Type B pancreatic cell (in vitro differentiated cells): ENCODE data around the gene RPH3AL. TPM values are rescaled to one million over a fixed set of nuclear protein-coding genes. Genes with fewer than 3 reads are reported as not detected.
"Not testable (repeated sequence)": the region's sequence is repeated elsewhere in the genome, so short reads cannot be mapped to it uniquely, and the experiment has no call there.

ENCODE experiments used
- DNase-seq: peaks from one replicate; pipeline ENCODE4 v3.0.0; 2021; ENCODE audit warnings: mixed read lengths; ENCODE audit not compliant: unreplicated experiment; ENCODE audit errors: extremely low spot score
- H3K27ac Mint-ChIP-seq: 2 replicates; pipeline ENCODE4 v1.8.0; 2021; ENCODE audit warnings: mild to moderate bottlenecking, mixed read lengths
- H3K27me3 Mint-ChIP-seq: 2 replicates; pipeline ENCODE4 v1.8.0; 2021; ENCODE audit warnings: mixed read lengths
- H3K36me3 Mint-ChIP-seq: 2 replicates; pipeline ENCODE4 v1.8.0; 2021; ENCODE audit warnings: mixed read lengths
- H3K4me1 Mint-ChIP-seq: one replicate; pipeline ENCODE4 v1.8.0; 2021; ENCODE audit warnings: mixed read lengths; ENCODE audit not compliant: unreplicated experiment
- H3K4me3 Mint-ChIP-seq: 2 replicates; pipeline ENCODE4 v1.8.0; 2021; ENCODE audit warnings: mild to moderate bottlenecking, mixed read lengths
- H3K9me3 Mint-ChIP-seq: 2 replicates; pipeline ENCODE4 v1.8.0; 2021; ENCODE audit warnings: mixed read lengths
- CTCF ChIP-seq: fragments of 200-600 bp; sonication (generic); conservative IDR thresholded peaks from 2 replicates; pipeline ENCODE4 v1.5.0; 2021; ENCODE audit warnings: antibody characterized with exemption, mild to moderate bottlenecking
- total RNA-seq: library from RNA; stranded (reverse); gene quantifications from 2 replicates; pipeline ENCODE4 v1.2.1, GENCODE V29; 2021; ENCODE audit warnings: low replicate concordance

The RPH3AL gene
- total RNA-seq, 1 donor from 2014 or later: 13.5 TPM

DNA sequence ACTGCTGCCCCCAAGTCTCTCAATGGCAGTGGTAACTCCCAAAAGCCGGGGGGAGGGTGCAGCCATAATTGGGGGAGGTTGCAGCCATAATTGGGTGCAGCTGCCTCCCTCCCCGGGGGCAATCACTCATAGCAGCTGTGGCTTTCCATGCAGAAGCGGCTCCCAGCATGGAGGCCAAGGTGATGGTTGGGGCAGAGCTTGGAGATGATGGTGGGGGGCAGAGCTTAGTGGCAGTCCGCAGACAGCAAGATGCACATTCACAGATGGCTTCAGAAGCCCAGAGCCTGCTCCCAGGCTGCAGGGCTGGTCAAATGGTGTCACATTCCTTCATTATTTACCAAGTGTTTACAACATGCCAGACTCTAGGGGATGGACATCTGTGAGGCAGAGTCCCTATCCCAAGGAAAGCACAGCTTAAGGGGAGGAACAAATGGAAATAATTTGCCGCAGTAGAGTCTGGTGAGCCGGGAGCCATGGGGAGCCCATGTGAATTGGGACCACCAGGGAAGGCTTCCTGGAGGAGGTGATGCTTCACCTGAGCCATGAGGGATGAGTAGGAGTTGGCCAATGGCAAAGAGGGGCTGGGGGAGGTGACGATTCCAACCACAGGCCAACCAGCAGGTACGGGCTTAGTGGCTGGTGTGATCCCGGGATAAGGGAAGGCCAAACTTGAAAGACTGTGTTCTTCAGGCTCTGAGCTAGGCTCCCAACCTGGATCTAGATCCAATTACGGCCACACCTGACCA is 179.3 kb downstream of the RPH3AL start:
- DNase-seq: no peak
- H3K4me3 Mint-ChIP-seq: no peak overlapping the region
- H3K27me3 Mint-ChIP-seq: peaks cover 10% of the 10 kb centered on the region
- no peak overlapping the region for H3K27ac Mint-ChIP-seq
- H3K9me3 Mint-ChIP-seq: no peaks in the 10 kb centered on the region
- no peak for TF ChIP-seq CTCF
- peaks cover 13% of the 10 kb centered on the region for H3K4me1 Mint-ChIP-seq
- no peaks in the 10 kb centered on the region for H3K36me3 Mint-ChIP-seq

GRCh38 chr17:172401-172800 is 180.2 kb downstream of the RPH3AL start:
- H3K27me3 Mint-ChIP-seq: peaks cover 3% of the 10 kb centered on the region
- no peak overlapping the region for H3K27ac Mint-ChIP-seq
- TF ChIP-seq CTCF: no peak
- H3K4me3 Mint-ChIP-seq: no peak overlapping the region
- no peak for DNase-seq
- H3K9me3 Mint-ChIP-seq: no peaks in the 10 kb centered on the region
- H3K36me3 Mint-ChIP-seq: no peaks in the 10 kb centered on the region
- peaks cover 11% of the 10 kb centered on the region for H3K4me1 Mint-ChIP-seq

DNA sequence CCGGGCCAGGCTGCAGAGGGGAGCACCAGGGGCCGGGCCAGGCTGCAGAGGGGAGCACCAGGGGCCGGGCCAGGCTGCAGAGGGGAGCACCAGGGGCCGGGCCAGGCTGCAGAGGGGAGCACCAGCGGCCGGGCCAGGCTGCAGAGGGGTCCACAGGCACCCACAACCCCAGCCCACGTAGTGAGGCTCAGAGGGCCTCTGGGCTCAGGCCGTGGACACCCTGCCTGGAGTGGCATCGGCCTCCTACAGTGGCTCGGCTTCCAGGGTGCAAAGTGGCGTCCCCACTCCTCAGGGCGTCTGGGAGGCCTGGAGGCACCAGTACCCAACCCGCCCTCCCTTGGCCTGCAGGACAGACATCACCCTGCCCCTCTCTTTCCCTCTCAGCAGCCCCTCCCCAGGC is 180.7 kb downstream of the RPH3AL start:
- H3K4me3 Mint-ChIP-seq: no peak overlapping the region
- H3K9me3 Mint-ChIP-seq: no peaks in the 10 kb centered on the region
- no peak for DNase-seq
- no peak overlapping the region for H3K27ac Mint-ChIP-seq
- H3K27me3 Mint-ChIP-seq: no peaks in the 10 kb centered on the region
- no peak for TF ChIP-seq CTCF
- H3K4me1 Mint-ChIP-seq: peaks cover 9% of the 10 kb centered on the region
- no peaks in the 10 kb centered on the region for H3K36me3 Mint-ChIP-seq

DNA sequence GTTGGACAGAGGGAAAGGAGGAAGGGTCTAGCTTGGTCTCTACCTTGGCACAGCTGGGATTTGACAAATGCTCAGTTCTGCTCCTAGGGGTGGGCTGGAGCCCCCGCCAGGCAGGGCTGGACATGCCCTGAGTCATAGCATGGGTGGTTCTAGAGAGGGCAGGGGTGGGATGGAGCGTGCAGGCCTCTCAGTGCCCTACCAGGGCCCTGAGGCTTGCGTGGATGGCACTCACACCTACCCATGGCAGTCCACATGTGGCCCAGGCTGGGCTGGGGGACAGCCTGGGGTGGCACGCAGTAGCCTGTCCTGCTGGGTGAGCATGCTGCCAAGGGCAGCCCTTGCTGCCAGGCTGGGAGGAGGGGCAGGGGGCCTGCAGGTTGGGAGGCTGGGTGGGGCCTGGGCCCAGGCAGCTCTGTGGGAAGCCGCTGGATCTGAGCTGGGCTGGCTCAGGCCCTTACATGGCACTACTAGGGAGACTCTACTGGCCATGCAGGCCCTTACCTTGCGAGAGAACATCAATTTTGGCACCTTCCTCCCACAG is 182.4 kb downstream of the RPH3AL start:
- Mint-ChIP-seq H3K27ac (no peak overlapping the region), H3K27me3 (no peaks in the 10 kb centered on the region), H3K9me3 (no peaks in the 10 kb centered on the region), H3K36me3 (no peaks in the 10 kb centered on the region), H3K4me3 (no peak overlapping the region), H3K4me1 (peaks cover 9% of the 10 kb centered on the region)
- TF ChIP-seq CTCF: no peak
- DNase-seq: no peak

- H3K27me3 Mint-ChIP-seq, H3K36me3 Mint-ChIP-seq, DNase-seq, H3K27ac Mint-ChIP-seq, H3K9me3 Mint-ChIP-seq, H3K4me3 Mint-ChIP-seq: not testable (repeated sequence)
- peaks cover 15% of the 10 kb centered on the region for H3K4me1 Mint-ChIP-seq
These were observed 184.0 kb downstream of the RPH3AL start for GRCh38 chr17:168614-169013.

DNA sequence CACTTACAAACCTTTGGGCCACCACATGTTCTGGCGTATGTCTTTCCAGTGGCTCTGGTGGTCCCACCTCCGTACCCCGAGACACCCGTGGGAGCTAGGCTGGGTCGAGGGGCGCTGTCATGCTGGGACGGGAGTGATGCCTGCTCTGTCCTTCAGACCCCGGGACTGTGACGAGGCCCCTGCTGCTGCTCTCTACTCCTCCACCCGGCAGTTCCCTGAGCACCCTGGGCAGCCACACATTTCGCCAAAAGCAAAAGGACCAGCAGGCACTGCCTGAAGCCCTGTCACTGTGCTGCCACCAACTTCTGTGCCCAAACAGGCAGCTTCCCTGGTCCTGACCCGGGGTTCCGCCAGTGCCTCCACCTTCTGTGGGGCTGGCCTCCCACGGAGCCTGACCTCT is 186.7 kb downstream of the RPH3AL start:
- H3K27ac Mint-ChIP-seq: no peak overlapping the region
- DNase-seq: no peak

More for the DNA sequence above, 186.7 kb downstream of the RPH3AL start:
- H3K4me3 Mint-ChIP-seq: no peak overlapping the region
- no peak for TF ChIP-seq CTCF
- H3K36me3 Mint-ChIP-seq: no peaks in the 10 kb centered on the region
- no peaks in the 10 kb centered on the region for H3K9me3 Mint-ChIP-seq
- H3K4me1 Mint-ChIP-seq: peaks cover 10% of the 10 kb centered on the region
- no peaks in the 10 kb centered on the region for H3K27me3 Mint-ChIP-seq
